Measurements from ENCODE around the gene EML5. TPM values are rescaled to one million over a fixed set of nuclear protein-coding genes. Genes with fewer than 3 reads are reported as not detected.
A peak's percentile ranks its signal among the peaks of the same experiment; 100 is the strongest.

Gene EML5
- total RNA-seq, 1 donor from 2014 or later = 0.82 TPM

DNA sequence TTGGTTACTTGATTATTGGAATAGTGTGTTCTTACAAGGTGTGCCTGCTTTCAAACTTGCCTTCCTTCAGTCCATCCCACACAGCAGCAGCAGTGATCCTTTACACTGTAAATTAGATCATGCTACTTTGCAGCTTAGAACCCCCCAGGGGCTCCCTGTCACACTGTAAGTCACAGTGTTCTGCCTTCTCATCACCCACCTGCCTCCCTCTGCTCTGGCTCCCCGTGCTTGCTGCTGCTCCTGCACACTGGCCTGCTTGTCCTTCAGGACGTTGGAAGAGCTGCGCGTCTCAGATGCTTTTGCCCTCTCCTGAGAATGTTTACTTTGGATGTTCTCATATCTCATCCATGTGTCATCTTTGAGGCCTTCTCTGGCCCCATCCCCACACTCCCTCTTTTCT, 202.6 kb downstream of the EML5 start:
- Mint-ChIP-seq H3K27ac (no peak overlapping the region), H3K36me3 (ENCODE audit: low read depth) (peaks cover 63% of the 10 kb centered on the region), H3K4me1 (peaks cover 4% of the 10 kb centered on the region)

DNA sequence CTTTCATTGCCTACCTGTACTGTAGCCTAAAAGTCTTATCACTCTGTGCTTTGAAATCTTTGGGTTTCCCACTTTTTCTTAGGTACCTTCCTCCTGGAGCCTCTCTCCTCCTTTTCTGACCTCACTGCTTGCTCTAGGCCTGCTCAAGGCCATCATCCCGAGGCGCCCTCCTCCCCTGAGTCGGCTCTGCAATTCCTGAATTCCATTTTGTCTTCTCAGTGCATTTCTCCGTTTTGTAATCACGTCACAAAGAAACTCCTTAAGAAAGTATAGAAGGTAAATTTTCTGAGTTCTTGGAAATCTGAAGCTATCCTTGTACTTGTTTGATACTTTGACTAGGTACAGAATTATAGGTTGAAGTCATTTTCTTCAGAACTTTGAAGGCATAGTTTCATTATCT, 204.7 kb downstream of the EML5 start:
- Mint-ChIP-seq H3K27ac (no peak overlapping the region), H3K36me3 (ENCODE audit: low read depth) (peaks cover 61% of the 10 kb centered on the region), H3K9me3 (peaks cover 6% of the 10 kb centered on the region), H3K27me3 (no peaks in the 10 kb centered on the region), H3K4me1 (peaks cover 4% of the 10 kb centered on the region), H3K4me3 (no peak overlapping the region)
- DNase-seq = no peak
- intact Hi-C loops (cut with micrococcal nuclease) = no loop called here

More for the DNA sequence above, 202.6 kb downstream of the EML5 start:
- Mint-ChIP-seq H3K9me3 (peaks cover 6% of the 10 kb centered on the region), H3K4me3 (no peak overlapping the region), H3K27me3 (no peaks in the 10 kb centered on the region)
- no peak for DNase-seq
- intact Hi-C loops (cut with micrococcal nuclease) = no loop called here

DNA sequence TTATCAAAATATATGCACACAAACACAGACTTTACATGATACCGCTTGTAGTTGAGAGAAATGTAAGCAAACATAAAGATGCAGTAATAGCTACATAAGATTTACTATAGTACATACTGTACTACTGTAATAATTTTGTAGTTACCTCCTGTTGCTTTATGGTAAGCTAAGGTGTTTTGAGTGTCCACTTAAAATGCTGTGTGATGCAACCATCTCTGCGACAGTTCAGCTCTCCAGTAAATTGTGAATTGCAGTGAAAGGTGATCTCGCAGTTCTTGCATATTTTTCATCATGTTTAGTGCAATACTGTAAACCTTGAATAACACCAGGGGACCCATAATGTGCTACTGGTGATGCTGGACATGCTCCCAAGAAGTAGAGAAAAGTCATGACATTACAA, 208.3 kb downstream of the EML5 start:
- H3K4me1 Mint-ChIP-seq = peaks cover 7% of the 10 kb centered on the region
- intact Hi-C loops (cut with micrococcal nuclease) = no loop called here
- DNase-seq = no peak
- peaks cover 6% of the 10 kb centered on the region for H3K9me3 Mint-ChIP-seq
- peaks cover 55% of the 10 kb centered on the region for H3K36me3 Mint-ChIP-seq (ENCODE audit: low read depth)
- no peak overlapping the region for H3K27ac Mint-ChIP-seq
- no peaks in the 10 kb centered on the region for H3K27me3 Mint-ChIP-seq
- no peak overlapping the region for H3K4me3 Mint-ChIP-seq

DNA sequence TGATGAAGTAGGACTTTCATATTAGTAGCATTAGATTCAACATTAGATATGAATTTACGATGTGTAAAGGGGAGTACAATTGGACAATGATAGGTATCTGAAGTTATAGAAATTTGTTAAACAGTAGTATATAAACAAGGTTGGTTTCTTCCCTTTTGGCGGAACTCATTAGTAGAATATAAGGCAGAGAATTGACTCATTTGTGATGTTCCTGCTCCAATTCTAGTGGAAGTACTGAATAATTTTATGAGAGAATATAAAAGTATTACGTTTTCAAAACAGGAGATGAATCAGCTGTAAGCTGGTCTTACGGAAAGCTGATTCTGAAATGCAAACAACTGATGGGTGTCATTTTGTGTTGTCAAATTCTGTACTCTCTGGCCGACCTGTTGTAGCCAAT, 216.5 kb downstream of the EML5 start:
- no peaks in the 10 kb centered on the region for H3K4me1 Mint-ChIP-seq
- H3K36me3 Mint-ChIP-seq (ENCODE audit: low read depth) = peaks cover 59% of the 10 kb centered on the region
- no peak overlapping the region for H3K27ac Mint-ChIP-seq
- H3K9me3 Mint-ChIP-seq = no peaks in the 10 kb centered on the region
- H3K27me3 Mint-ChIP-seq = no peaks in the 10 kb centered on the region
- no peak for DNase-seq
- intact Hi-C loops (cut with micrococcal nuclease) = no loop called here
- no peak overlapping the region for H3K4me3 Mint-ChIP-seq

DNA sequence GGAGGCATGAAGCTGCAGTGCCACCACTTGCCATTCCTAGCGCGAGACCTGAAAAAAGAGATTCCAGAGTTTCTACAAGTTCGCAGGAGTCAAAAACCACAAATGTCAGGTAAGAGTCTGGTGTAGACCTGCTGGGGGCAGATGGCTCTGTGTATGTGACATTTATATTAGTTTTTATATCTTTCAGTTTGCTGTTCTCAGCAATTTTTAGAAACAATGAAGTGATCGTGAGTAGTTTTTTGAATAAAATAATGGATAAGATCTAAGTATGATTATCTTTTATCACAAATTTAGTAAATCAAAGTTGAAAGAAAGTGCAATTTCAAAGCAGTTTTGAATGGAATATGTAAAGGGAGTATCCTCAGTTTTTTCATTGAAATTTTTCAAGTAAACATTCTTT, 220.6 kb downstream of the EML5 start:
- Mint-ChIP-seq H3K27me3 (no peaks in the 10 kb centered on the region), H3K4me1 (no peaks in the 10 kb centered on the region), H3K27ac (no peak overlapping the region), H3K4me3 (no peak overlapping the region), H3K36me3 (ENCODE audit: low read depth) (peaks cover 69% of the 10 kb centered on the region), H3K9me3 (peaks cover 4% of the 10 kb centered on the region)
- no peak for DNase-seq
- intact Hi-C loops (cut with micrococcal nuclease) = no loop called here

DNA sequence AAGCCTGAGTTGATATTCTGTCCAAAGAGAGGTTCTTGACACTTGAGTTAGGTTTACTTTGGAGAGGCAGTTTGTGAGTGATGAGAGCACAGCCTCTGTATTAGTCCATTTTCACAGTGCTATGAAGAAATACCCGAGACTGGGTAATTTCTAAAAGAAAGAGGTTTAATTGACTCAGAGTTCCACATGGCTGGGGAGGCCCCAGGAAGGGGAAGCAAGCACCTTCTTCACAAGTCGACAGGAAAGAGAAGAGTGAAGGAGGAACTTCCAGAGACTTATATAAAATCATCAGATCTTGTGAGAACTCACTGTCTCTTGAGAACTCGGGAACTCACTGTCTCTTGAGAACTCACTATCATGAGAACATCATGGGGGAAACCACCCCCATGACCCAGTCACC, 224.6 kb downstream of the EML5 start:
- Mint-ChIP-seq H3K36me3 (ENCODE audit: low read depth) (peaks cover 67% of the 10 kb centered on the region), H3K27ac (no peak overlapping the region), H3K27me3 (no peaks in the 10 kb centered on the region), H3K4me1 (peaks cover 13% of the 10 kb centered on the region), H3K9me3 (peaks cover 4% of the 10 kb centered on the region), H3K4me3 (no peak overlapping the region)
- DNase-seq = no peak
- intact Hi-C loops (cut with micrococcal nuclease) = loop anchor here (10.0 kb wide), 3 partner anchors 257 to 623 kb away; partner anchors contain the start of genes GPR65 and TTC8

DNA sequence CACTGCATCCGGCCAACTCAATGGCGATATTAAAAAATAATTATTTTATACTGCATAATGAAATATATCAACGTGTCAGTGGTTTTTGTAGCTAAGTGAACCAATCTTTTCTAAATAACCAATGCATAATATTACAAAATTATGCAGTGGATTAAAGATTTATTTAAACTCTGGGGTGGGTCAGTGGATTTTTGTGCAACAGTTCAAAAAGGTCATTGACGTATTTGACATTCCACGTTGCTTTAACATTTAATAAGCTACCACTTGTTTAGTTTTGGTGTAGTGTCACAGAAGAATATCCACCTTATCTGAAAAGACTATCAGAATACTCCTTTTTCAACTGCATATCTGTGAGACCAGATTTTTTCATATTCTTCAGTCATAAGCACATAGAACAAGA, 227.3 kb downstream of the EML5 start:
- Mint-ChIP-seq H3K27me3 (peaks cover 15% of the 10 kb centered on the region), H3K4me1 (peaks cover 23% of the 10 kb centered on the region), H3K27ac (no peak overlapping the region), H3K36me3 (ENCODE audit: low read depth) (peaks cover 54% of the 10 kb centered on the region), H3K4me3 (no peak overlapping the region), H3K9me3 (peaks cover 9% of the 10 kb centered on the region)
- intact Hi-C loops (cut with micrococcal nuclease) = loop anchor here (10.0 kb wide), 3 partner anchors 259 to 621 kb away; partner anchors contain the start of genes GPR65 and TTC8
- DNase-seq = no peak

DNA sequence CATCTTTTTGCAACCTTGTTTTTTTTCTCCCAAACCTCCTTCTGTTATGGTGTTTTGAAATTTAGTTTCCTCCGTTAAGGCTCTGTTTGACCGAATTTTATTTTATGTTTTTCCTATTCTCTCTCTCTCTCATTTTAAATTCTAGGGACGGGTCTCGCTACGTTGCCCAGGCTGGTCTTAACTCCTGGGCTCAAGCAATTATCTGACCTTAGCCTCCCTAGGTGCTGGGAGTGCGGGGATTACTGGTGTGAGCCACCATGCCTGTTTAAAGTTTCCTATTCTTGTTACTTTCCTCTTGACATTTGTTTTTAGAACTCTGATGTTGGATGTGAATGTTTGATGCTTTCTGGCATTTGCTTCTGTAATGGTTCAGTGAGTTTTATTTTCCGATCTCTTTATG, 228.9 kb downstream of the EML5 start:
- peaks cover 23% of the 10 kb centered on the region for H3K4me1 Mint-ChIP-seq
- peaks cover 25% of the 10 kb centered on the region for H3K27me3 Mint-ChIP-seq
- intact Hi-C loops (cut with micrococcal nuclease) = loop anchor here (2.0 to 10.0 kb wide), 6 partner anchors 35 to 619 kb away; partner anchors contain the start of genes EML5, GPR65 and TTC8
- H3K9me3 Mint-ChIP-seq = peaks cover 9% of the 10 kb centered on the region
- DNase-seq = peak; percentile 52
- peak overlapping the region; percentile 94 for H3K4me3 Mint-ChIP-seq
- peak overlapping the region; percentile 91 for H3K27ac Mint-ChIP-seq
- peaks cover 38% of the 10 kb centered on the region for H3K36me3 Mint-ChIP-seq (ENCODE audit: low read depth)

DNA sequence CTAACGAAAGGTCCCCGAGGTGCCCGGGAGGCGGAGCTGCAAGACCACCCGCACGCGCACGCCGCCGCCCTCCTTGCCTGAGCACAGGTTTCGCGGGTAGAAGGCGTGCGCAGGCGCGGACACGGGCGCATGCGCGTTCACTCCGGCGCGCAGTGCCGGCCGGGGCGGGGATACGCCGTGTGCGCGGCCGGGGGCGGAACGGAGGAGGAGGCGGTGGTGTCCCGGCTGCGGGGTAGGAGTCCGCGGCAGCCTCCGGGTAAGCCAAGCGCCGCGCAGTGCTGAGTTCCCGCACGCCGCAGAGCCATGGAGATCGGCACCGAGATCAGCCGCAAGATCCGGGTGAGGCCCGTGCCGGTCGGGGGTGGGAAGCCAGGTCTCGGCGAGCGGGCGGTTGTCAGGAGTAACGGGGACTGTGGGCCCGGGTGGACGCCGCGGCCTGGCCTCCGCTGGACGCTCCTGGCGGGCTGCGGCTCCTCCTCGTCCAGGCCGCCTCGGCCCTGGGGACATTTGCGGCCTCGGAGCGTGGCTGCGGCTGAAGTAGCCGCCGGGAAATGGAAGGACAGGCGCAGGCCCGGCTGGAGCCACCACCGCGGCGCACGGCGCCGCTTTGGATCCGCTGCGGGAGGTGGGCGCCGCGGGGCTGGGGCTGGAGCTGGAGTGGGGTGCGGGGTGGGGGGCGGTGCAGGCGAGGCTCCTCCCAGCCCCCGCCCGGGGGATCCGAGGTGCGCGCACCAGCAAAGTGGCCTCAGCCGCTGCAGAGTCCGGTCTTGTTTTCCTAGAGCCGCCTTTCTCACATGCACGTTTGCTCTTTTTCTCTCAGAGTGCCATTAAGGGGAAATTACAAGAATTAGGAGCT, 229.7 kb downstream of the EML5 start, which contains the start of gene ZC3H14:
Gene ZC3H14 (plus strand): TSS at position 207 of the 856 bp plus-strand sequence. CDS start 97 bp downstream, at position 304.
- peak; percentile 97 for DNase-seq
- Mint-ChIP-seq H3K4me3 (peak within 1 kb of the TSS; percentile 94), H3K4me1 (peaks cover 23% of the 10 kb centered on the region), H3K27ac (peak within 1 kb of the TSS; percentile 95), H3K27me3 (peaks cover 27% of the 10 kb centered on the region), H3K36me3 (ENCODE audit: low read depth) (peaks cover 32% of the 10 kb centered on the region), H3K9me3 (peaks cover 9% of the 10 kb centered on the region)
- intact Hi-C loops (cut with micrococcal nuclease) = loop anchor here (2.0 to 10.0 kb wide), 6 partner anchors 36 to 618 kb away; partner anchors contain the start of genes EML5, GPR65 and TTC8

DNA sequence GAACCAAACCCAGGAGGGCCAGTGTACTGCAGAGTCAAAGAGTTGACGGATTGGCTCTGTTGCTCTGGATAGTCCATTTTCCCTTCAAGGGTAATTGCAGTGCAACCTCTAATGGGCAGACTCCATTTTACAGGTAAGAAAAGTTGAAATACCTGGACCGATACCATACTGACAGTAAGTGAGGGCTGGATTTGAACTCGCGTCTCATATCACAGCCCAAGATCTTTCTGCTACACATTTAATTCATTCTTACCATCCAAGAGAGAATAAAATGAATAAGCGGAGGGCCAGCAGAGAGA, 230.3 kb downstream of the EML5 start:
- Mint-ChIP-seq H3K36me3 (ENCODE audit: low read depth) (peaks cover 27% of the 10 kb centered on the region), H3K4me3 (peak overlapping the region; percentile 94), H3K27ac (peak overlapping the region; percentile 95), H3K4me1 (peaks cover 23% of the 10 kb centered on the region), H3K9me3 (peaks cover 6% of the 10 kb centered on the region), H3K27me3 (peaks cover 31% of the 10 kb centered on the region)
- no peak for DNase-seq
- intact Hi-C loops (cut with micrococcal nuclease) = loop anchor here (2.0 to 10.0 kb wide), 6 partner anchors 36 to 618 kb away; partner anchors contain the start of genes EML5, GPR65 and TTC8

Other genes with a start within 250 kb of the EML5 start
- gene PTPN21, start 237.9 kb downstream of the EML5 start, total RNA-seq = 0.05 and 0.21 TPM in 2 replicates
- 59.2 and 64.7 TPM in 2 replicates for gene ZC3H14, start 229.9 kb downstream of the EML5 start, total RNA-seq
- gene TTC8, start 31.7 kb upstream of the EML5 start, total RNA-seq = 3.4 and 4.2 TPM in 2 replicates